22Rv1 (cell line): ENCODE measurements around the gene DGKD.

Experiments used
- H3K27ac ChIP-seq: fragments of 450-650 bp; 2 replicates; pipeline ENCODE4 v1.5.1; 2017
- ZFX ChIP-seq: fragments of 450-650 bp; IDR thresholded peaks from 2 replicates; pipeline ENCODE4 v1.6.1; 2017; ENCODE audit warnings: antibody characterized with exemption, borderline replicate concordance
- TF ChIP-seq, protein P1 (sequence below): fragments of 450-650 bp; IDR thresholded peaks from 2 replicates; pipeline ENCODE4 v1.5.1; 2017; ENCODE audit warnings: mild to moderate bottlenecking

The DGKD gene

DNA sequence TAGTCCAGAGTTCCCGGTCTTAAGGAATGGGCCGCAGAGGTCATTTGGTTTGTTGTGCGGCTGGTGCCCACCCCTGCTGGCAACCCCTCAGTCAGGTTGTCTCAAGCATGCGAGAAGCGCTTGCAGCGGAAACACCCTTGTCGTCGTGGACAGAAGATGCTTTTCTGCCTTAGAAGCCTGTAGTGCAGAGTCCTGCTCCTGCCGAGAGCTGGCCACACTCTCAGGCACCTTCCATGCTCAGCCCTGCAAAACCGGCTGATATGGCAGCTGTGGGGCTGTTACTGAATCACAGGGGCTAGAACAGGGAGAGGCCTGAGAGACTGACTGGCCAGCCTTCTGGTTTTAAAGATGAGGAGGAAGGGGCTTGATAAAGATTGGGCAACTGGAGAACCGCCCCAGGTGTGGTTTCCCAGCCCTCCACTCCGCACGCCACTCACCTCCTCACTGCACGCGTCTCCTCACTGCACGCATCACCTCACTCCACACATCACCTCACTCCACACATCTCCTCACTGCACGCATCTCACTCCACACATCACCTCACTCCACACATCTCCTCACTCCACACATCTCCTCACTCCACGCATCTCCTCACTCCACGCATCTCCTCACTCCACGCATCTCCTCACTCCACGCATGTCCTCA, 108.7 kb downstream of the DGKD start:
- TF ChIP-seq ZFX = no peak
- TF ChIP-seq, protein P1, sequence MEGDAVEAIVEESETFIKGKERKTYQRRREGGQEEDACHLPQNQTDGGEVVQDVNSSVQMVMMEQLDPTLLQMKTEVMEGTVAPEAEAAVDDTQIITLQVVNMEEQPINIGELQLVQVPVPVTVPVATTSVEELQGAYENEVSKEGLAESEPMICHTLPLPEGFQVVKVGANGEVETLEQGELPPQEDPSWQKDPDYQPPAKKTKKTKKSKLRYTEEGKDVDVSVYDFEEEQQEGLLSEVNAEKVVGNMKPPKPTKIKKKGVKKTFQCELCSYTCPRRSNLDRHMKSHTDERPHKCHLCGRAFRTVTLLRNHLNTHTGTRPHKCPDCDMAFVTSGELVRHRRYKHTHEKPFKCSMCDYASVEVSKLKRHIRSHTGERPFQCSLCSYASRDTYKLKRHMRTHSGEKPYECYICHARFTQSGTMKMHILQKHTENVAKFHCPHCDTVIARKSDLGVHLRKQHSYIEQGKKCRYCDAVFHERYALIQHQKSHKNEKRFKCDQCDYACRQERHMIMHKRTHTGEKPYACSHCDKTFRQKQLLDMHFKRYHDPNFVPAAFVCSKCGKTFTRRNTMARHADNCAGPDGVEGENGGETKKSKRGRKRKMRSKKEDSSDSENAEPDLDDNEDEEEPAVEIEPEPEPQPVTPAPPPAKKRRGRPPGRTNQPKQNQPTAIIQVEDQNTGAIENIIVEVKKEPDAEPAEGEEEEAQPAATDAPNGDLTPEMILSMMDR = no peak
- no peak overlapping the region for H3K27ac ChIP-seq

DNA sequence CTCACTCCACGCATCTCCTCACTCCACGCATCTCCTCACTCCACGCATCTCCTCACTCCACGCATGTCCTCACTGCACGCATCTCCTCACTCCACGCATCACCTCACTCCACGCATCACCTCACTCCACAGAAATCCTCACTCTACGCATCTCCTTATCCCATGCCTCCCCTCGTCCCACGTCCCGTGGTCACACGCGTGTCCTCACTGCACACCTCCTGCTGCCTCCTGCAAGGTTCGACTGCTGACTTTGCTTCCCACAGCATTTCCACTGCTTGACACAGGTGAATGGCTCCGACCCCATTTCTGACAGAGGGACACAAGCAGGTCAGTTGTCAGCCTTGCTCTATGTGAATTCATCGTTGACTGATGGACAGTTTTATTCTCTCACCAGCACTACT, 109.3 kb downstream of the DGKD start:
- H3K27ac ChIP-seq = no peak overlapping the region
- TF ChIP-seq ZFX = no peak
- TF ChIP-seq, protein P1 = no peak

DNA sequence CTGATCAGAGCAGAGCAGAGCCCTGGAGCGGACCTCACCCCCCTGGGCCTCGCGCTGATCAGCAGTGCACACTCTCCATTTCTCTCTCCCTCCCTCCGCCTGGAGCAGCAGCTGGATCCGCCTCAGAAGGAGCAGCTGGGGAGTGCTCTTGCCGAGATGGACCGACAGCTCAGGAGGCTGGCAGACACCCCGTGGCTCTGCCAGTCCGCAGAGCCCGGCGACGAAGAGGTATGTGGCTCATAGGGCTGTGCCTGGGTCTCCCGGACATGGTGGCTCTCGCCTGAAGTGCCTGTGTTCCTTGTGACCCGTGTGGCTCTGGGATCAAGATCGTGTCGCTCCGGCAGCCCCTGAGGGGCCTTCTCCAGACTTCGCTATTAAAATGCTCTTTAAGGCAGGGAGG, 109.8 kb downstream of the DGKD start:
- no peak overlapping the region for H3K27ac ChIP-seq
- TF ChIP-seq, protein P1 = no peak
- TF ChIP-seq ZFX = no peak

DNA sequence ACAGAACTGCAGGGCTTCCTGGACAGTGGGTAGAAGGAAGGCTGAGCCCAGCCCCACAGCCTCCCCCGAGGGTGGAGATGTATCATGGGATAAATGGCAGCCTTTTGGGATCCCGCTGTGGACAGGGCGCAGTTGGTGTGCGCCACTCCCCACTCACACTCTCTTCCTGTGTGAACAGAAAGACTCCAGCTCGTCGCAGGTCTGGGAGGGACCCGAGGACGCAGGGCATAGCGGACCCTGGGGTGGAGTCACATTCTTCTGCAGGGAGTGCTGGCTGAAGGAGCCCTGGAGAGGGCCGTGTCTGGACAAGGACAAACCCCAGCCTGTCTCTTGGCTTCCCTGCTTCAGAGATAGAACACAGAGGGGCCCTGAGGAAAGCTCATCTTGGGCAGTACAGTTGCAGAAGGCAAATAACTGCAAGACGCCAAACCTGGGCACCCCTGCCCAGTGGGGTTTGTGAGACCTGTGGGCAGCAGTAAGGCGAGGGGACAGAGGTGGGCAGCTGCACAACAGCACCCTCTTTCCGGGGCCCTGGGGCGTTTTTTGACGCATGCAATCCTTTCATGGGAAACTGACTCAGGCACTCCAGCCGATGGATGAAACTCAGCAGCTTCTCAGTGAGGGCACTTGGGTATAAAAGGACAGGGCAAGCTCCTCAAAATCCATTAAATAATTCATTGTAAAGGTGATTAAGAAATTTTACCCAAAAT, 110.4 kb downstream of the DGKD start:
- TF ChIP-seq ZFX = no peak
- TF ChIP-seq, protein P1 = no peak

DNA sequence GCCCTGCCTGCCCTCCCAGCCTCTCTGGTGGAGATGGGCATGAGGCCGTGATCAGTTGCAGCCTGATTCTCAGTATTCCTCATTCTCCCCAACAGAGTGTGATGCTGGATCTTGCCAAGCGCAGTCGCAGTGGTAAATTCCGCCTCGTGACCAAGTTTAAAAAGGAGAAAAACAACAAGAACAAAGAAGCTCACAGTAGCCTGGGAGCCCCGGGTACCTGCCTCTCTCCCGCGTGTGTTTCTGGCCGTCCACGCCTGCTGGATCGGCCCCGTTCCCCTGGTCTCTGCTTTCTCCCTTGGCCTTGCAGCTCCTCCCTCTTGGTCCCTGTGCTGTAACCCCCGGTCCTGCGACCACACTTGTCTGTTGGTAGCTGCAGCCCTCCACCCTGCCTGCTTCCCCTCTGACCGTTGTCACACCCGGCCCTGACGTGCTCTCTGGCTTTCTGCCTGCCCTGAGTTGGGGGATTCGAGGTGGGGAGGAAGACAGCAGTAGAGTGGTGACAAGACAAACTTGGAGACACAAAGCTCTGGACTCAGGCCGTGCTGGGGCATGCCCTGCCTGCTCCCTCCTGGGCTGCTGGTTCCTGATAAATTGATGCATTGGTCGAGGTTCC, 112.8 kb downstream of the DGKD start:
- TF ChIP-seq, protein P1 = no peak
- TF ChIP-seq ZFX = no peak
- no peak overlapping the region for H3K27ac ChIP-seq

More for the DNA sequence above, 110.4 kb downstream of the DGKD start:
- H3K27ac ChIP-seq = no peak overlapping the region

DNA sequence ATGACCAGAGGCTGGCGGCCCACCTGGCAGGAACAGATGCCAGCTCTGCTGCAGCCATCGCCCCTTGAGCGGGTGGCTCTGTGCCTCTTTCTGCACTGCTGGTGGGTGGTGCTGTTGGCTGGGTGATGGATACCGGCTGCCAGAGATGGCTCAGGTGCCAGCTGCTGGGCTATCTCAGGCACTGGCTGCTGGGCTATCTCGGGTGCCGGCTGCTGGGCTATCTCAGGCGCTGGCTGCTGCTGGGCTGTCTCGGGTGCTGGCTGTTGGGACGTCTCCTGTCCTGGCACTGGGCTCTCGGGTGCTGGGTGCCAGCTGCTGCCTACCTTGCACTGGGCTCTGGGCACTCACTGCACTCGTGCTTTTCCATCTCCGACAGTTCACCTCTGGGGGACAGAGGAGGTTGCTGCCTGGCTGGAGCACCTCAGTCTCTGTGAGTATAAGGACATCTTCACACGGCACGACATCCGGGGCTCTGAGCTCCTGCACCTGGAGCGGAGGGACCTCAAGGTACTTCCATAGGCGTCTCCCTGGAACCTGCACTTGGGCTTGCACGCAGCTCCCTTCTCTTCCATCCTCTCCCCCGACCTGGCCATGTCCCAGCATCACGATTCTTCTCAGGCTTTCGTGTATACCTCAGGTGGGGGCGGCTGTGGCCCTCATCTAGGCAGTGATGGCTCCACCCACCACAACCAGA, 113.9 kb downstream of the DGKD start:
- no peak overlapping the region for H3K27ac ChIP-seq
- TF ChIP-seq, protein P1 = no peak
- no peak for TF ChIP-seq ZFX

DNA sequence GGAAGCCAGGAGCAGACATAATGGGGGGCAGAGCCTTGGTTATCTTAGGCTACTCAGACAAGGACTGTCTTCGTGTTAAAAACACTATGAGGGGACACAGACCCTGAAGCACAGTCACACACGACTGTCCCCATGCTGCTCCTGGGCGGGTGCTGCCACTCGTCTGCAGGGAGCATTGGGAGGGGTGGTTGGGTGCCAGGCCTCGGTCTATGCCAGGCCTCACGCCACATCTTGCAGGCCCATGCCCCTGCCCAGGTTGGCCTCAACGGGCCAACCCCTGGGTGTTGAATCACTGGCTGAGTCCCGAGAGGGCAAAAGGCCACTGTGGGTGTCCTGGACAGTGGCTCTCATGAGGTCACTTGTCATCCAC, 114.4 kb downstream of the DGKD start:
- H3K27ac ChIP-seq = no peak overlapping the region
- TF ChIP-seq ZFX = no peak
- TF ChIP-seq, protein P1 = no peak
